Endodermal cell (in vitro differentiated cells): ENCODE results near the gene DPPA2. TPM values are rescaled to one million over a fixed set of nuclear protein-coding genes. Genes with fewer than 3 reads are reported as not detected.
A peak's percentile ranks its signal among the peaks of the same experiment; 100 is the strongest.

Source experiments
- DNase-seq: peaks from one replicate; pipeline ENCODE4 v3.0.0-alpha.2; 2017
- H3K27ac ChIP-seq: 2 replicates; pipeline ENCODE4 v1.5.1; 2013; ENCODE audit warnings: mild to moderate bottlenecking, low read depth, low read length, moderate library complexity
- H3K27me3 ChIP-seq: 2 replicates; pipeline ENCODE4 v1.6.1; 2013; ENCODE audit warnings: mild to moderate bottlenecking, low read length, moderate library complexity; ENCODE audit not compliant: insufficient read depth, control insufficient read depth, poor library complexity, severe bottlenecking
- H3K36me3 ChIP-seq: 2 replicates; pipeline ENCODE4 v1.7.0; 2013; ENCODE audit warnings: mild to moderate bottlenecking, low read length, moderate library complexity; ENCODE audit not compliant: control insufficient read depth, insufficient read depth
- H3K4me1 ChIP-seq: one replicate; pipeline ENCODE4 v1.7.0; 2013; ENCODE audit warnings: low read length; ENCODE audit not compliant: control insufficient read depth, insufficient read depth
- H3K4me3 ChIP-seq: 2 replicates; pipeline ENCODE4 v1.5.1; 2013; ENCODE audit warnings: mild to moderate bottlenecking, low read length, moderate library complexity
- H3K9ac ChIP-seq: 2 replicates; pipeline ENCODE4 v1.6.1; 2013; ENCODE audit warnings: mild to moderate bottlenecking, low read length, moderate library complexity; ENCODE audit not compliant: poor library complexity, severe bottlenecking; ENCODE audit errors: extremely low read depth
- H3K9me3 ChIP-seq: 2 replicates; pipeline ENCODE4 v1.6.1; 2013; ENCODE audit warnings: mild to moderate bottlenecking, low read length, moderate library complexity; ENCODE audit not compliant: control insufficient read depth
- H3K27ac Mint-ChIP-seq: 2 replicates; pipeline ENCODE4 v1.8.0; 2020; ENCODE audit warnings: mixed read lengths
- H3K27me3 Mint-ChIP-seq: 2 replicates; pipeline ENCODE4 v1.8.0; 2021; ENCODE audit warnings: mild to moderate bottlenecking, mixed read lengths; ENCODE audit not compliant: insufficient read depth
- H3K36me3 Mint-ChIP-seq: 2 replicates; pipeline ENCODE4 v1.8.0; 2020; ENCODE audit warnings: low read depth, mixed read lengths
- H3K4me1 Mint-ChIP-seq: 2 replicates; pipeline ENCODE4 v1.8.0; 2020; ENCODE audit warnings: mixed read lengths
- H3K4me3 Mint-ChIP-seq: 2 replicates; pipeline ENCODE4 v1.8.0; 2020; ENCODE audit warnings: mild to moderate bottlenecking, moderate library complexity, mixed read lengths
- H3K9me3 Mint-ChIP-seq: 2 replicates; pipeline ENCODE4 v1.8.0; 2020; ENCODE audit warnings: mild to moderate bottlenecking, mixed read lengths
- CTCF ChIP-seq: fragments of 200-600 bp; sonication (generic); conservative IDR thresholded peaks from 2 replicates; pipeline ENCODE4 v1.5.0; 2021; ENCODE audit warnings: antibody characterized with exemption, mild to moderate bottlenecking
- WGBS, 2 experiments: methylation state at CpG; one replicate each; pipeline versions ENCODE4 v1.1.5 to v1.1.7; 2013; ENCODE audit warnings: missing lambda C conversion rate in 2 of 2, mixed read lengths in 1 of 2; ENCODE audit not compliant: insufficient coverage in 1 of 2, insufficient read length in 1 of 2; 5-methylcytosine and 5-hydroxymethylcytosine counted together
- total RNA-seq, 2 donors: library from RNA; stranded (reverse); fragmentation: NEBNext Ultra II Directional in 1 of 2; extraction: Animal tissue kit (Norgen Biotek cat#: 25700) in 1 of 2; gene quantifications; 2 replicates in 1 of 2; 3 replicates in 1 of 2; pipeline ENCODE4 v1.2.1, GENCODE V29; 2021

Gene DPPA2
- total RNA-seq, 2 donors from 2014 or later = 1.7 to 3.1 TPM

DNA sequence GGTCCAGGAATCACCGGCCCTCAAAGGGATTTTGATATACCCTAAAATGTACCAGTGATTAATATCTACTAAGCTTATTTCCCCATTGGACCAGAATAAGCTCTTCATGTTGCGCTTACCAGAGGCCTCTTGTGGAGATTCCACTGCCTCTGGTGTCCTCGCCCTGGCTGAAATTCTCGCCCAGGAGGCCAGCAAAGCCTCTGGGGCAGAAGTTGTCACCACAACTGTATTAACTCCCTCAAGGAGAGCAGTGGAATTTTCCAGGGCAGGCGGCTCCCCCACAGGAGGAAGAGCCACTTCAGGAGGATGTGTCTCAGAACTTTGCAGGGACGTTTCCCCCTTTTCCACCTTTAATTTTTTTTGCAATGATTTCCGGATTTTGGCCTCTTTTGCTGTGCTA lies 14.1 kb upstream of the DPPA2 start:
- H3K4me3 Mint-ChIP-seq = no peak overlapping the region
- no peak for DNase-seq
- no peak overlapping the region for H3K9ac ChIP-seq
- H3K27me3 ChIP-seq = no peaks in the 10 kb centered on the region
- no peak overlapping the region for H3K4me3 ChIP-seq
- H3K9me3 ChIP-seq = no peaks in the 10 kb centered on the region
- H3K36me3 ChIP-seq = peaks cover 76% of the 10 kb centered on the region
- no peaks in the 10 kb centered on the region for H3K9me3 Mint-ChIP-seq
- H3K4me1 ChIP-seq = no peaks in the 10 kb centered on the region
- no peak overlapping the region for H3K27ac Mint-ChIP-seq
- WGBS, 2 experiments = 94 to 100% methylated on average over 1 to 6 of the region's 7 CpGs
- H3K27me3 Mint-ChIP-seq = no peaks in the 10 kb centered on the region
- peaks cover 25% of the 10 kb centered on the region for H3K4me1 Mint-ChIP-seq
- peaks cover 87% of the 10 kb centered on the region for H3K36me3 Mint-ChIP-seq
- peak overlapping the region; percentile 36 for H3K27ac ChIP-seq
- no peak for TF ChIP-seq CTCF

GRCh38 chr3:109328202-109328601 lies 11.9 kb upstream of the DPPA2 start:
- Mint-ChIP-seq H3K4me3 (no peak overlapping the region), H3K27ac (peak overlapping the region; percentile 9), H3K4me1 (peaks cover 10% of the 10 kb centered on the region), H3K36me3 (peaks cover 77% of the 10 kb centered on the region), H3K27me3 (no peaks in the 10 kb centered on the region), H3K9me3 (no peaks in the 10 kb centered on the region)
- Histone ChIP-seq H3K9me3 (no peaks in the 10 kb centered on the region), H3K9ac (no peak overlapping the region), H3K27me3 (no peaks in the 10 kb centered on the region), H3K4me1 (no peaks in the 10 kb centered on the region), H3K4me3 (no peak overlapping the region), H3K36me3 (peaks cover 66% of the 10 kb centered on the region), H3K27ac (no peak overlapping the region)
- DNase-seq = no peak
- no peak for TF ChIP-seq CTCF
- 100% methylated on average over 3 of the region's 3 CpGs; no CpG with 5 or more reads in 1 of the 2 experiments for WGBS, 2 experiments

DNA sequence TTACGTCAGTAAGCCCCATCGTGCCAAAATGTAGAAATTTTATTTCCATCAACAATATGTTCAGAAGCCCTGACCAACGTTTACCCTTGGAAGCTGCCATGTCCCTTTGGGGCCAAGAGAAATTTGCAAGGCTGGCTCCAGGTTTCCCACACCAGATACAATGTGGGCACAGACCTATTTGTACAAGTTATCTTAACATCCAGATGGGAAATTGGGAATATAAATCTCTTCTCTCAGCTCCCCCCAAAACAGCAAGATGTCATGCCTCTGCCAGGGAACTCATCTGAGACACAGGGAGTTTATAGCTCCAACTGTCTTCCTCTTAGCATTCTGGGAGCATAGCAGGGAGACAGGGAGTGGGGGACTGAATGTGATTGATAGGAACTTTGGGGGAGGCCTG lies 9.3 kb upstream of the DPPA2 start:
- Mint-ChIP-seq H3K36me3 (peaks cover 63% of the 10 kb centered on the region), H3K9me3 (no peaks in the 10 kb centered on the region), H3K27ac (peak overlapping the region; percentile 27), H3K4me3 (no peak overlapping the region), H3K4me1 (no peaks in the 10 kb centered on the region), H3K27me3 (no peaks in the 10 kb centered on the region)
- no peak overlapping the region for H3K27ac ChIP-seq
- no peaks in the 10 kb centered on the region for H3K4me1 ChIP-seq
- no peak for TF ChIP-seq CTCF
- H3K27me3 ChIP-seq = no peaks in the 10 kb centered on the region
- H3K36me3 ChIP-seq = peaks cover 44% of the 10 kb centered on the region
- 88% methylated on average over 3 of the region's 3 CpGs; no CpG with 5 or more reads in 1 of the 2 experiments for WGBS, 2 experiments
- H3K9me3 ChIP-seq = no peaks in the 10 kb centered on the region
- DNase-seq = no peak
- H3K9ac ChIP-seq = no peak overlapping the region
- H3K4me3 ChIP-seq = no peak overlapping the region
